Measurements from ENCODE around the gene ZFR2. TPM values are rescaled to one million over a fixed set of nuclear protein-coding genes. Genes with fewer than 3 reads are reported as not detected.

Gene ZFR2
- total RNA-seq, 2 donors from 2014 or later = not detected

GRCh38 chr19:3851254-3852176 is 17.3 kb downstream of the ZFR2 start:
- H3K4me3 ChIP-seq = no peak overlapping the region
- no peak for TF ChIP-seq CTCF (IDR thresholded peaks at IDR 0.05)
- no peaks in the 10 kb centered on the region for H3K27me3 ChIP-seq (replicated peaks; ENCODE audit: insufficient read depth)
- H3K9me3 ChIP-seq = peaks cover 17% of the 10 kb centered on the region
- H3K36me3 ChIP-seq = no peaks in the 10 kb centered on the region
- no peaks in the 10 kb centered on the region for H3K4me1 ChIP-seq (ENCODE audit: control insufficient read depth in 1 of 2, low read depth in 2 of 2)
- ATAC-seq (ENCODE audit: insufficient number of reproducible peaks, low FRiP score, low read depth) = no peak
- no peak overlapping the region for H3K27ac ChIP-seq
- no peak for DNase-seq (ENCODE audit: low spot score)

GRCh38 chr19:3850320-3850972 is 18.4 kb downstream of the ZFR2 start:
- TF ChIP-seq CTCF (IDR thresholded peaks at IDR 0.05) = no peak
- no peaks in the 10 kb centered on the region for H3K27me3 ChIP-seq (replicated peaks; ENCODE audit: insufficient read depth)
- H3K4me1 ChIP-seq (ENCODE audit: control insufficient read depth in 1 of 2, low read depth in 2 of 2) = no peaks in the 10 kb centered on the region
- no peak overlapping the region for H3K27ac ChIP-seq
- peaks cover 17% of the 10 kb centered on the region for H3K9me3 ChIP-seq
- no peak for ATAC-seq (ENCODE audit: insufficient number of reproducible peaks, low FRiP score, low read depth)
- no peak for DNase-seq (ENCODE audit: low spot score)
- no peaks in the 10 kb centered on the region for H3K36me3 ChIP-seq
- H3K4me3 ChIP-seq = no peak overlapping the region

- Histone ChIP-seq H3K9me3 (peaks cover 17% of the 10 kb centered on the region), H3K4me3 (no peak overlapping the region), H3K36me3 (no peaks in the 10 kb centered on the region), H3K27me3 (replicated peaks; ENCODE audit: insufficient read depth) (no peaks in the 10 kb centered on the region), H3K4me1 (ENCODE audit: control insufficient read depth in 1 of 2, low read depth in 2 of 2) (no peaks in the 10 kb centered on the region), H3K27ac (no peak overlapping the region)
- no peak for TF ChIP-seq CTCF (IDR thresholded peaks at IDR 0.05)
- ATAC-seq (ENCODE audit: insufficient number of reproducible peaks, low FRiP score, low read depth) = no peak
- DNase-seq (ENCODE audit: low spot score) = no peak
These were observed 19.1 kb downstream of the ZFR2 start for GRCh38 chr19:3849787-3850186.

GRCh38 chr19:3849092-3849491 is 19.7 kb downstream of the ZFR2 start:
- H3K4me1 ChIP-seq (ENCODE audit: control insufficient read depth in 1 of 2, low read depth in 2 of 2) = no peaks in the 10 kb centered on the region
- no peaks in the 10 kb centered on the region for H3K36me3 ChIP-seq
- no peak overlapping the region for H3K27ac ChIP-seq
- ATAC-seq (ENCODE audit: insufficient number of reproducible peaks, low FRiP score, low read depth) = no peak
- no peak for DNase-seq (ENCODE audit: low spot score)
- TF ChIP-seq CTCF (IDR thresholded peaks at IDR 0.05) = no peak
- H3K9me3 ChIP-seq = peaks cover 17% of the 10 kb centered on the region
- no peaks in the 10 kb centered on the region for H3K27me3 ChIP-seq (replicated peaks; ENCODE audit: insufficient read depth)
- no peak overlapping the region for H3K4me3 ChIP-seq

GRCh38 chr19:3844596-3844995 is 24.2 kb downstream of the ZFR2 start:
- DNase-seq (ENCODE audit: low spot score) = no peak
- Histone ChIP-seq H3K27ac (no peak overlapping the region), H3K9me3 (no peaks in the 10 kb centered on the region), H3K4me1 (ENCODE audit: control insufficient read depth in 1 of 2, low read depth in 2 of 2) (no peaks in the 10 kb centered on the region), H3K36me3 (no peaks in the 10 kb centered on the region), H3K4me3 (no peak overlapping the region), H3K27me3 (replicated peaks; ENCODE audit: insufficient read depth) (no peaks in the 10 kb centered on the region)
- no peak for TF ChIP-seq CTCF (IDR thresholded peaks at IDR 0.05)
- ATAC-seq (ENCODE audit: insufficient number of reproducible peaks, low FRiP score, low read depth) = no peak
